Mesodermal cell (in vitro differentiated cells): ENCODE results near the gene NEMP2.

Experiments used
- H3K27ac ChIP-seq: 2 replicates; pipeline ENCODE4 v1.7.0; 2013; ENCODE audit warnings: mild to moderate bottlenecking, low read depth, low read length, moderate library complexity; ENCODE audit not compliant: severe bottlenecking
- H3K36me3 ChIP-seq: 2 replicates; pipeline ENCODE4 v1.7.1; 2013; ENCODE audit warnings: mild to moderate bottlenecking, low read length, moderate library complexity; ENCODE audit not compliant: control insufficient read depth, insufficient read depth
- H3K4me1 ChIP-seq: one replicate; pipeline ENCODE4 v1.7.1; 2013; ENCODE audit warnings: mild to moderate bottlenecking, low read length; ENCODE audit not compliant: insufficient read depth, control insufficient read depth, poor library complexity, severe bottlenecking
- H3K4me3 ChIP-seq: 2 replicates; pipeline ENCODE4 v1.7.0; 2013; ENCODE audit warnings: low read length, control low read depth, mild to moderate bottlenecking; ENCODE audit not compliant: insufficient read depth, poor library complexity, severe bottlenecking; ENCODE audit errors: extremely low read depth
- H3K9me3 ChIP-seq: 2 replicates; pipeline ENCODE4 v1.7.1; 2013; ENCODE audit warnings: mild to moderate bottlenecking, low read length, moderate library complexity; ENCODE audit not compliant: control insufficient read depth
- WGBS, 2 experiments: methylation state at CpG; one replicate each; pipeline ENCODE4 v1.1.5; 2013; ENCODE audit warnings: missing lambda C conversion rate in 2 of 2; ENCODE audit not compliant: insufficient coverage in 2 of 2; 5-methylcytosine and 5-hydroxymethylcytosine counted together

Gene NEMP2

GRCh38 chr2:190535121-190535439, 558 bp upstream of the NEMP2 start:
- Histone ChIP-seq H3K36me3 (no peaks in the 10 kb centered on the region), H3K27ac (peak overlapping the region; percentile 90), H3K9me3 (peaks cover 20% of the 10 kb centered on the region), H3K4me3 (peak overlapping the region; percentile 56), H3K4me1 (peaks cover 11% of the 10 kb centered on the region)
- WGBS, 2 experiments, result 7 to 44% methylated on average over 3 to 6 of the region's 7 CpGs

- no peaks in the 10 kb centered on the region for H3K36me3 ChIP-seq
- peak overlapping the region; percentile 90 for H3K27ac ChIP-seq
- H3K4me3 ChIP-seq, result peak overlapping the region; percentile 56
- WGBS, 2 experiments, result 66 to 68% methylated on average over 13 of the region's 13 CpGs
- H3K4me1 ChIP-seq, result peaks cover 11% of the 10 kb centered on the region
- H3K9me3 ChIP-seq, result peaks cover 12% of the 10 kb centered on the region
Observed at GRCh38 chr2:190533968-190534309, 583 bp downstream of the NEMP2 start.

- H3K36me3 ChIP-seq, result no peaks in the 10 kb centered on the region
- H3K27ac ChIP-seq, result peak overlapping the region; percentile 90
Observed at GRCh38 chr2:190533175-190533967, 1.2 kb downstream of the NEMP2 start.

GRCh38 chr2:190532581-190532980, 1.9 kb downstream of the NEMP2 start:
- H3K36me3 ChIP-seq, result no peaks in the 10 kb centered on the region
- WGBS, 2 experiments, result 97 to 100% methylated on average over 1 to 4 of the region's 4 CpGs

More at GRCh38 chr2:190533175-190533967, 1.2 kb downstream of the NEMP2 start:
- peak overlapping the region; percentile 56 for H3K4me3 ChIP-seq
- peaks cover 7% of the 10 kb centered on the region for H3K9me3 ChIP-seq
- H3K4me1 ChIP-seq, result peaks cover 11% of the 10 kb centered on the region
- 85 to 96% methylated on average over 5 to 7 of the region's 10 CpGs for WGBS, 2 experiments

GRCh38 chr2:190530248-190530900, 4.1 kb downstream of the NEMP2 start:
- WGBS, 2 experiments, result 73 to 87% methylated on average over 5 to 6 of the region's 6 CpGs
- no peaks in the 10 kb centered on the region for H3K9me3 ChIP-seq
- peak overlapping the region; percentile 49 for H3K27ac ChIP-seq
- no peak overlapping the region for H3K4me3 ChIP-seq
- H3K4me1 ChIP-seq, result peaks cover 4% of the 10 kb centered on the region
- no peaks in the 10 kb centered on the region for H3K36me3 ChIP-seq

More at GRCh38 chr2:190532581-190532980, 1.9 kb downstream of the NEMP2 start:
- Histone ChIP-seq H3K9me3 (no peaks in the 10 kb centered on the region), H3K27ac (peak overlapping the region; percentile 19), H3K4me1 (peaks cover 11% of the 10 kb centered on the region), H3K4me3 (no peak overlapping the region)

- Histone ChIP-seq H3K4me3 (no peak overlapping the region), H3K9me3 (no peaks in the 10 kb centered on the region), H3K36me3 (no peaks in the 10 kb centered on the region), H3K4me1 (peaks cover 4% of the 10 kb centered on the region), H3K27ac (peak overlapping the region; percentile 49)
- 87 to 93% methylated on average over 2 to 3 of the region's 3 CpGs for WGBS, 2 experiments
Observed at GRCh38 chr2:190529486-190530247, 4.9 kb downstream of the NEMP2 start.

GRCh38 chr2:190528521-190529001, 6.0 kb downstream of the NEMP2 start:
- 50% methylated on average over 1 of the region's 1 CpG; no CpG with 5 or more reads in 1 of the 2 experiments for WGBS, 2 experiments
- no peaks in the 10 kb centered on the region for H3K36me3 ChIP-seq
- H3K4me1 ChIP-seq, result peaks cover 2% of the 10 kb centered on the region
- no peak overlapping the region for H3K4me3 ChIP-seq
- no peak overlapping the region for H3K27ac ChIP-seq
- no peaks in the 10 kb centered on the region for H3K9me3 ChIP-seq

- Histone ChIP-seq H3K27ac (no peak overlapping the region), H3K36me3 (no peaks in the 10 kb centered on the region), H3K9me3 (no peaks in the 10 kb centered on the region), H3K4me3 (no peak overlapping the region), H3K4me1 (no peaks in the 10 kb centered on the region)
Observed at GRCh38 chr2:190527918-190528317, 6.6 kb downstream of the NEMP2 start.

GRCh38 chr2:190527214-190527613, 7.3 kb downstream of the NEMP2 start:
- WGBS, 2 experiments, result 83% methylated on average over 1 of the region's 4 CpGs; no CpG with 5 or more reads in 1 of the 2 experiments
- no peak overlapping the region for H3K27ac ChIP-seq
- H3K9me3 ChIP-seq, result no peaks in the 10 kb centered on the region

GRCh38 chr2:190526105-190526750, 8.3 kb downstream of the NEMP2 start:
- Histone ChIP-seq H3K9me3 (no peaks in the 10 kb centered on the region), H3K36me3 (no peaks in the 10 kb centered on the region), H3K4me1 (no peaks in the 10 kb centered on the region), H3K4me3 (no peak overlapping the region), H3K27ac (no peak overlapping the region)
- WGBS, 2 experiments, result 90 to 100% methylated on average over 1 to 3 of the region's 4 CpGs

More at GRCh38 chr2:190527214-190527613, 7.3 kb downstream of the NEMP2 start:
- no peak overlapping the region for H3K4me3 ChIP-seq
- no peaks in the 10 kb centered on the region for H3K4me1 ChIP-seq
- no peaks in the 10 kb centered on the region for H3K36me3 ChIP-seq
